Ovary (tissue), 3 donors: ENCODE data around the gene ABCB1.

Source experiments
- CTCF ChIP-seq, 3 donors: fragments of 450-650 bp in 2 of 3; fragments of 200-600 bp in 1 of 3; IDR thresholded peaks; one replicate each; pipeline versions ENCODE4 v1.5.1 to v1.8.0; 2016 to 2022; ENCODE audit warnings: antibody characterized with exemption in 3 of 3, mild to moderate bottlenecking in 1 of 3
- EP300 ChIP-seq: sonication (generic); formaldehyde crosslinking; IDR thresholded peaks from one replicate; pipeline ENCODE4 v1.6.1; 2017; ENCODE audit warnings: antibody characterized with exemption
- POLR2A ChIP-seq: fragments of 450-650 bp; IDR thresholded peaks from one replicate; pipeline ENCODE4 v1.6.1; 2017; ENCODE audit warnings: antibody characterized with exemption, mild to moderate bottlenecking, moderate library complexity
- donor health status: DM: no; HTN: no; CAD: no.

GRCh38 chr7:87648316-87648715 is 47.6 kb upstream of the ABCB1 start:
- no peak for TF ChIP-seq CTCF (IDR thresholded peaks at IDR 0.05)
- no peak for TF ChIP-seq EP300
- TF ChIP-seq POLR2A = no peak
